ENCODE measurements around the gene ZNF398.

DNA sequence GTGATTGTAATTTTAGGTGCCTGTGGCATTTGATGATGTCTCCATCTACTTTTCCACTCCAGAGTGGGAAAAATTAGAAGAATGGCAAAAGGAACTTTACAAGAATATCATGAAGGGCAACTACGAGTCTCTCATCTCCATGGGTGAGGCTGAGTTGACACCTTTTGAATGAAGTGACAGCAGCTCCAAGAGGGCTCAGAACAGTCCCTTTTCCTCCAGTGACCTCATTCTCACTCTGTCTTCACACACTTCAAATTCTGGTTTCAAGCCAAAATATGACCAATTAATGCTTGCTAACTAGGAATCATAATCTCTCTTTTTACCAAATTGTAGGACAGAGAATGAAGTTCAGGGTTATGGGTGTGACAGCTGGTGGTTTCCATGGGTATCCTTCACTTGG, 18.9 kb downstream of the ZNF398 start:
- TF ChIP-seq CTCF (tag by site-specific recombination; IDR thresholded peaks at IDR 0.05) = no peak
- TF ChIP-seq ZNF23 (tag by site-specific recombination; IDR thresholded peaks at IDR 0.05; ENCODE audit: borderline replicate concordance) = no peak
- no peak for TF ChIP-seq ZNF19 (tag by site-specific recombination; IDR thresholded peaks at IDR 0.05; ENCODE audit: low read depth)
- TF ChIP-seq, protein P1, sequence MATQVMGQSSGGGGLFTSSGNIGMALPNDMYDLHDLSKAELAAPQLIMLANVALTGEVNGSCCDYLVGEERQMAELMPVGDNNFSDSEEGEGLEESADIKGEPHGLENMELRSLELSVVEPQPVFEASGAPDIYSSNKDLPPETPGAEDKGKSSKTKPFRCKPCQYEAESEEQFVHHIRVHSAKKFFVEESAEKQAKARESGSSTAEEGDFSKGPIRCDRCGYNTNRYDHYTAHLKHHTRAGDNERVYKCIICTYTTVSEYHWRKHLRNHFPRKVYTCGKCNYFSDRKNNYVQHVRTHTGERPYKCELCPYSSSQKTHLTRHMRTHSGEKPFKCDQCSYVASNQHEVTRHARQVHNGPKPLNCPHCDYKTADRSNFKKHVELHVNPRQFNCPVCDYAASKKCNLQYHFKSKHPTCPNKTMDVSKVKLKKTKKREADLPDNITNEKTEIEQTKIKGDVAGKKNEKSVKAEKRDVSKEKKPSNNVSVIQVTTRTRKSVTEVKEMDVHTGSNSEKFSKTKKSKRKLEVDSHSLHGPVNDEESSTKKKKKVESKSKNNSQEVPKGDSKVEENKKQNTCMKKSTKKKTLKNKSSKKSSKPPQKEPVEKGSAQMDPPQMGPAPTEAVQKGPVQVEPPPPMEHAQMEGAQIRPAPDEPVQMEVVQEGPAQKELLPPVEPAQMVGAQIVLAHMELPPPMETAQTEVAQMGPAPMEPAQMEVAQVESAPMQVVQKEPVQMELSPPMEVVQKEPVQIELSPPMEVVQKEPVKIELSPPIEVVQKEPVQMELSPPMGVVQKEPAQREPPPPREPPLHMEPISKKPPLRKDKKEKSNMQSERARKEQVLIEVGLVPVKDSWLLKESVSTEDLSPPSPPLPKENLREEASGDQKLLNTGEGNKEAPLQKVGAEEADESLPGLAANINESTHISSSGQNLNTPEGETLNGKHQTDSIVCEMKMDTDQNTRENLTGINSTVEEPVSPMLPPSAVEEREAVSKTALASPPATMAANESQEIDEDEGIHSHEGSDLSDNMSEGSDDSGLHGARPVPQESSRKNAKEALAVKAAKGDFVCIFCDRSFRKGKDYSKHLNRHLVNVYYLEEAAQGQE (tag by site-specific recombination; IDR thresholded peaks at IDR 0.05) = no peak
- TF ChIP-seq KLF8 (tag by site-specific recombination; IDR thresholded peaks at IDR 0.05) = no peak

Measured in HEK293 (cell line).